HepG2 (cell line): ENCODE results near the gene TMEM135. TPM values are rescaled to one million over a fixed set of nuclear protein-coding genes. Genes with fewer than 3 reads are reported as not detected.

Source experiments
- ATAC-seq: fragments of 200-7000 bp; cut with Tn5 transposase; 3 replicates; pipeline ENCODE4 v1.9.1; 2020; ENCODE audit warnings: mild to moderate bottlenecking, moderate library complexity
- BruUV-seq: library from RNA; stranded (reverse); fragments of 400-500 nt; replicated peaks from 2 replicates; lab custom pipeline; 2021; lab: Mats Ljungman, UMichigan
- CTCF ChIA-PET: fragments of 300-600 bp; formaldehyde crosslinking; extraction: SDS; loops from one replicate; lab custom pipeline; 2021; ENCODE audit warnings: low total read pairs, inconsistent platforms, low intra/inter-chr PET ratio; lab: Yijun Ruan, JAX
- POLR2A ChIA-PET: fragments of 350-600 bp; sonication (Branson Sonifier 250); formaldehyde crosslinking; loops from one replicate; lab custom pipeline; 2020; ENCODE audit warnings: antibody characterized with exemption, inconsistent platforms; lab: Yijun Ruan, JAX
- DNase-seq: peaks from one replicate; pipeline ENCODE4 v3.0.0-alpha.2; 2015; ENCODE audit warnings: low spot score
- FAIRE-seq: peaks from 3 replicates; lab custom pipeline; 2011; peaks lifted over from hg19 to GRCh38; lab: Jason Lieb, UNC
- H2AFZ ChIP-seq: one replicate; pipeline ENCODE4 v1.6.1; 2011; ENCODE audit warnings: low read length, inconsistent platforms
- H3K27ac ChIP-seq: fragments of 300-600 bp; 3 replicates; pipeline ENCODE4 v1.8.0; 2011; ENCODE audit warnings: mixed run types, mild to moderate bottlenecking, mixed read lengths, low read length, inconsistent platforms; ENCODE audit not compliant: insufficient read depth; ENCODE audit errors: extremely low read length
- H3K27me3 ChIP-seq, 2 experiments: fragments of 200-600 bp in 1 of 2; 2 replicates in 1 of 2; 3 replicates in 1 of 2; pipeline versions ENCODE4 v1.6.0 to v1.8.0; 2011; ENCODE audit warnings: low read length in 2 of 2, mild to moderate bottlenecking in 2 of 2, moderate library complexity in 2 of 2, inconsistent platforms in 1 of 2; ENCODE audit not compliant: insufficient read depth in 2 of 2, control insufficient read depth in 1 of 2
- H3K36me3 ChIP-seq, 2 experiments: fragments of 200-600 bp in 1 of 2; replicated peaks in 1 of 2; 2 replicates in 1 of 2; 3 replicates in 1 of 2; pipeline versions ENCODE4 v1.5.1 to v1.8.0; 2011; ENCODE audit warnings: low read length in 2 of 2, inconsistent platforms in 1 of 2; ENCODE audit not compliant: insufficient read depth in 2 of 2, control insufficient read depth in 1 of 2
- H3K4me1 ChIP-seq: 2 replicates; pipeline ENCODE4 v1.5.1; 2012; ENCODE audit warnings: low read length, inconsistent platforms; ENCODE audit not compliant: insufficient read depth
- H3K4me2 ChIP-seq: 2 replicates; pipeline ENCODE4 v1.6.0; 2011; ENCODE audit warnings: low read depth, low read length, inconsistent platforms
- H3K4me3 ChIP-seq, 3 experiments: fragments of 200-600 bp in 1 of 3; sonication (generic), shearing (Covaris generic) in 1 of 3; replicated peaks in 1 of 3; 2 replicates each; pipeline ENCODE4 v1.5.1; 2011 to 2016; ENCODE audit warnings: low read length in 3 of 3, inconsistent platforms in 2 of 3, low read depth in 2 of 3, mild to moderate bottlenecking in 2 of 3, control low read depth in 1 of 3, mixed read lengths in 1 of 3; ENCODE audit not compliant: insufficient read depth in 1 of 3
- H3K79me2 ChIP-seq: one replicate; pipeline ENCODE4 v1.6.1; 2011; ENCODE audit warnings: low read length, inconsistent platforms; ENCODE audit not compliant: insufficient read depth
- H3K9ac ChIP-seq: 2 replicates; pipeline ENCODE4 v1.6.0; 2011; ENCODE audit warnings: mild to moderate bottlenecking, low read depth, low read length, inconsistent platforms; ENCODE audit not compliant: insufficient read depth
- H3K9me3 ChIP-seq: 2 replicates; pipeline ENCODE4 v1.5.1; 2012; ENCODE audit warnings: mild to moderate bottlenecking, low read length
- H4K20me1 ChIP-seq: 2 replicates; pipeline ENCODE4 v1.6.0; 2011; ENCODE audit warnings: inconsistent platforms, mild to moderate bottlenecking, low read length, moderate library complexity; ENCODE audit not compliant: insufficient read depth
- HMGA1 ChIP-seq: sonication (generic); formaldehyde crosslinking; conservative IDR thresholded peaks from 2 replicates; pipeline ENCODE4 v1.4.0; 2020; ENCODE audit warnings: missing genetic modification reagents
- NFATC3 ChIP-seq: sonication (generic); formaldehyde crosslinking; IDR thresholded peaks from 2 replicates; pipeline ENCODE4 v1.5.1; 2020; ENCODE audit warnings: mild to moderate bottlenecking, missing genetic modification reagents
- PITX1 ChIP-seq: sonication (generic); formaldehyde crosslinking; IDR thresholded peaks from 2 replicates; pipeline ENCODE4 v1.5.1; 2020; ENCODE audit warnings: mild to moderate bottlenecking, missing genetic modification reagents
- RBM39 ChIP-seq: fragments of 200-400 bp; formaldehyde crosslinking; IDR thresholded peaks from one replicate; pipeline ENCODE4 v1.6.1; 2018; ENCODE audit warnings: antibody characterized with exemption, mild to moderate bottlenecking, low read depth, low read length; ENCODE audit not compliant: poor library complexity, severe bottlenecking
- RXRA ChIP-seq: sonication (generic); formaldehyde crosslinking; IDR thresholded peaks from 2 replicates; pipeline ENCODE4 v1.5.1; 2020; ENCODE audit warnings: missing genetic modification reagents
- RXRB ChIP-seq: IDR thresholded peaks from 2 replicates; pipeline ENCODE4 v1.6.1; 2016; ENCODE audit warnings: borderline replicate concordance, missing genetic modification reagents, missing compliant biosample characterization
- SYNCRIP ChIP-seq: fragments of 200-400 bp; formaldehyde crosslinking; IDR thresholded peaks from 2 replicates; pipeline ENCODE4 v1.6.1; 2018; ENCODE audit warnings: mild to moderate bottlenecking, low read depth, low read length; ENCODE audit not compliant: insufficient read depth
- TBX3 ChIP-seq: fragments of 450-650 bp; IDR thresholded peaks from 2 replicates; pipeline ENCODE4 v1.6.1; 2017; ENCODE audit warnings: antibody characterized with exemption, mild to moderate bottlenecking, inconsistent platforms, borderline replicate concordance
- THYN1 ChIP-seq: sonication (generic); formaldehyde crosslinking; IDR thresholded peaks from 2 replicates; pipeline ENCODE4 v1.8.1; 2023; ENCODE audit warnings: low read depth, mild to moderate bottlenecking, moderate library complexity, missing genetic modification reagents, borderline replicate concordance
- ZFP82 ChIP-seq: sonication (generic); formaldehyde crosslinking; IDR thresholded peaks from 2 replicates; pipeline ENCODE4 v1.5.1; 2020; ENCODE audit warnings: mild to moderate bottlenecking, missing genetic modification reagents, borderline replicate concordance
- ZNF282 ChIP-seq: fragments of 450-650 bp; IDR thresholded peaks from 2 replicates; pipeline ENCODE4 v1.6.1; 2018; ENCODE audit not compliant: partially characterized antibody
- ZNF333 ChIP-seq: sonication (generic); formaldehyde crosslinking; IDR thresholded peaks from 2 replicates; pipeline ENCODE4 v1.4.0; 2020; ENCODE audit warnings: mild to moderate bottlenecking, missing genetic modification reagents, borderline replicate concordance
- ZNF530 ChIP-seq: sonication (generic); formaldehyde crosslinking; IDR thresholded peaks from 2 replicates; pipeline ENCODE4 v1.5.0; 2020; ENCODE audit warnings: low read depth, mild to moderate bottlenecking, missing genetic modification reagents
- WGBS: methylation state at CpG from one replicate; pipeline ENCODE4 v1.1.6; 2017; ENCODE audit warnings: low lambda C conversion rate; 5-methylcytosine and 5-hydroxymethylcytosine counted together
- in situ Hi-C: cut with HindIII; loops from 2 replicates; pipeline ENCODE4 v1.10.0; 2017; ENCODE audit warnings: low pct_unique_long_range_greater_than_20kb; ENCODE audit not compliant: extremely low pct_ligation_motif_present
- intact Hi-C: fragments of 100-400 bp; cut with micrococcal nuclease; formaldehyde crosslinking; loops from one replicate; pipeline ENCODE4 v1.10.0; 2022; ENCODE audit not compliant: unreplicated experiment
- polyA plus RNA-seq, 8 experiments: library from polyadenylated mRNA; depleted of rRNA in 3 of 8; stranded (reverse) in 7 of 8; unstranded in 1 of 8; fragments of >200 nt; fragmentation: Illumina TruSeq in 4 of 8; extraction: Trizol in 4 of 8; gene quantifications; 2 replicates each; pipeline versions ENCODE4 v1.2.1 to v1.2.3, GENCODE V29; 2011 to 2016; ENCODE audit warnings: low read depth in 4 of 8, missing spikeins in 1 of 8, mixed read lengths in 1 of 8; ENCODE audit not compliant: insufficient read depth in 1 of 8
- total RNA-seq, 5 experiments: library from RNA; depleted of rRNA; stranded (reverse); fragments of >200 nt; fragmentation: Illumina TruSeq; extraction: Trizol; gene quantifications; 2 replicates each; pipeline ENCODE4 v1.2.3, GENCODE V29; 2016; ENCODE audit warnings: low read depth in 1 of 5
- TF ChIP-seq, protein P1 (sequence below): conservative IDR thresholded peaks from 2 replicates; pipeline ENCODE4 v1.6.1; 2018; ENCODE audit warnings: missing genetic modification reagents
- TF ChIP-seq, protein P2 (sequence below): sonication (generic); formaldehyde crosslinking; IDR thresholded peaks from 2 replicates; pipeline ENCODE4 v1.8.1; 2023; ENCODE audit warnings: mild to moderate bottlenecking, missing genetic modification reagents
- TF ChIP-seq, protein P3 (sequence below): sonication (generic); formaldehyde crosslinking; IDR thresholded peaks from 2 replicates; pipeline ENCODE4 v1.4.0; 2020; ENCODE audit warnings: missing genetic modification reagents, borderline replicate concordance

Gene TMEM135
- total and polyA plus RNA-seq, 2 of the 13 experiments (the other 11 are each of a cell fraction or from before 2014, with no cell fraction given): 36.6 to 88.9 TPM

DNA sequence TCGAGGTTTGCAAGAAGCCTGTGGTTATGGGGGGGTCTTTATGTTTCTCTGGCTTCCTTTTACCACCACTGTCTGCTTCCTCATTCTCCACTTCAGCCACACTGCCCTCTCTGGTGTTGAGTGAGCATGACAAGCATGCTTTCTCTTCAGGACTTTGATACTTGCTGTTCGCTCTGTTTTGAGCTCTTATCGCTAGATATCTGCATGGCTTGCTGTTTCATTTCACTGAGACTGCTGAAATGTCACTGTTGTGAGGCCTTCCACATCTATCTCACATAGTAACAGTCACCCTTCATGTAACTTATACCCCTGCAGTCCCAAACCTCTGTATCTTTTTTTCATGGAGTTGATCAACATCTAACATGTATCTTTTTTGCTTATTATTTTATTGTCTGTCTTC, 59.8 kb downstream of the TMEM135 start (continued):
- TF ChIP-seq, protein P1, sequence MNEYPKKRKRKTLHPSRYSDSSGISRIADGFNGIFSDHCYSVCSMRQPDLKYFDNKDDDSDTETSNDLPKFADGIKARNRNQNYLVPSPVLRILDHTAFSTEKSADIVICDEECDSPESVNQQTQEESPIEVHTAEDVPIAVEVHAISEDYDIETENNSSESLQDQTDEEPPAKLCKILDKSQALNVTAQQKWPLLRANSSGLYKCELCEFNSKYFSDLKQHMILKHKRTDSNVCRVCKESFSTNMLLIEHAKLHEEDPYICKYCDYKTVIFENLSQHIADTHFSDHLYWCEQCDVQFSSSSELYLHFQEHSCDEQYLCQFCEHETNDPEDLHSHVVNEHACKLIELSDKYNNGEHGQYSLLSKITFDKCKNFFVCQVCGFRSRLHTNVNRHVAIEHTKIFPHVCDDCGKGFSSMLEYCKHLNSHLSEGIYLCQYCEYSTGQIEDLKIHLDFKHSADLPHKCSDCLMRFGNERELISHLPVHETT (CRISPR knock-in tag): no peak

DNA sequence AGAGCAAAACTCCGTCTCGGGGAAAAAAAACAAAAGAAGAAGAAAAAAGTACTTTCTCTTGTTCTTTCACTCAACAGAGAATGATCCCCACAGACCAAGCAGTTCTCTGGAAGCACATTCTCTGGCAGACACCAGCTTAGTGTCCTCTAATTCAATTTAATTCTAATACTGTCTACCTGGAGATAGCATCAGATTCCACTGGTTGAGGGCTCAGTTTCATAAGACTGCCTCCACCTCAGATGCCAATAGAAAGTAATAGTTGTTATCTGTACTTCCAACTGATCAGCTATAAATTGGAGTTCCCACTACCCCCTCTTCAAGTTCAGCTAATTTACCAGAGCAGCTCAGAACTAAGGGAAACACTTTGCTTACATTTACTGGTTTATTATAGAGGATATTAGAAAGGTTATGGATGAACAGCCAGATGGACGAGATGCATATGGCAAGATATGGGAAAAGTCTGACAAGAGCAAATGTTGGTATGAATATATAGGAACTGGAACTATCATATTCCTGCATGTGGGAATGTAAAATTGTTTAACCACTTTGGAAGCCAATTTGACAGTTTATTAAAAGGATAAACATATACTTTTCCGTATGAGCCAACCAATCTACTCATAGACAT, 64.3 kb downstream of the TMEM135 start:
- intact Hi-C loops: no loop called here
- TF ChIP-seq TBX3 (no peak), PITX1 (no peak), ZNF530 (no peak), HMGA1 (no peak), NFATC3 (no peak), RXRA (CRISPR knock-in tag) (no peak), ZNF333 (CRISPR knock-in tag) (no peak), THYN1 (CRISPR knock-in tag) (no peak), RXRB (CRISPR knock-in tag) (no peak), ZFP82 (CRISPR knock-in tag) (no peak), ZNF282 (no peak), SYNCRIP (no peak), RBM39 (no peak)
- TF ChIP-seq, protein P2, sequence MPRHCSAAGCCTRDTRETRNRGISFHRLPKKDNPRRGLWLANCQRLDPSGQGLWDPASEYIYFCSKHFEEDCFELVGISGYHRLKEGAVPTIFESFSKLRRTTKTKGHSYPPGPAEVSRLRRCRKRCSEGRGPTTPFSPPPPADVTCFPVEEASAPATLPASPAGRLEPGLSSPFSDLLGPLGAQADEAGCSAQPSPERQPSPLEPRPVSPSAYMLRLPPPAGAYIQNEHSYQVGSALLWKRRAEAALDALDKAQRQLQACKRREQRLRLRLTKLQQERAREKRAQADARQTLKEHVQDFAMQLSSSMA (CRISPR knock-in tag): no peak
- TF ChIP-seq, protein P3, sequence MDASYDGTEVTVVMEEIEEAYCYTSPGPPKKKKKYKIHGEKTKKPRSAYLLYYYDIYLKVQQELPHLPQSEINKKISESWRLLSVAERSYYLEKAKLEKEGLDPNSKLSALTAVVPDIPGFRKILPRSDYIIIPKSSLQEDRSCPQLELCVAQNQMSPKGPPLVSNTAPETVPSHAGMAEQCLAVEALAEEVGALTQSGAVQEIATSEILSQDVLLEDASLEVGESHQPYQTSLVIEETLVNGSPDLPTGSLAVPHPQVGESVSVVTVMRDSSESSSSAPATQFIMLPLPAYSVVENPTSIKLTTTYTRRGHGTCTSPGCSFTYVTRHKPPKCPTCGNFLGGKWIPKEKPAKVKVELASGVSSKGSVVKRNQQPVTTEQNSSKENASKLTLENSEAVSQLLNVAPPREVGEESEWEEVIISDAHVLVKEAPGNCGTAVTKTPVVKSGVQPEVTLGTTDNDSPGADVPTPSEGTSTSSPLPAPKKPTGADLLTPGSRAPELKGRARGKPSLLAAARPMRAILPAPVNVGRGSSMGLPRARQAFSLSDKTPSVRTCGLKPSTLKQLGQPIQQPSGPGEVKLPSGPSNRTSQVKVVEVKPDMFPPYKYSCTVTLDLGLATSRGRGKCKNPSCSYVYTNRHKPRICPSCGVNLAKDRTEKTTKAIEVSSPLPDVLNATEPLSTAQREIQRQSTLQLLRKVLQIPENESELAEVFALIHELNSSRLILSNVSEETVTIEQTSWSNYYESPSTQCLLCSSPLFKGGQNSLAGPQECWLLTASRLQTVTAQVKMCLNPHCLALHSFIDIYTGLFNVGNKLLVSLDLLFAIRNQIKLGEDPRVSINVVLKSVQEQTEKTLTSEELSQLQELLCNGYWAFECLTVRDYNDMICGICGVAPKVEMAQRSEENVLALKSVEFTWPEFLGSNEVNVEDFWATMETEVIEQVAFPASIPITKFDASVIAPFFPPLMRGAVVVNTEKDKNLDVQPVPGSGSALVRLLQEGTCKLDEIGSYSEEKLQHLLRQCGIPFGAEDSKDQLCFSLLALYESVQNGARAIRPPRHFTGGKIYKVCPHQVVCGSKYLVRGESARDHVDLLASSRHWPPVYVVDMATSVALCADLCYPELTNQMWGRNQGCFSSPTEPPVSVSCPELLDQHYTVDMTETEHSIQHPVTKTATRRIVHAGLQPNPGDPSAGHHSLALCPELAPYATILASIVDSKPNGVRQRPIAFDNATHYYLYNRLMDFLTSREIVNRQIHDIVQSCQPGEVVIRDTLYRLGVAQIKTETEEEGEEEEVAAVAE: no peak
- TF ChIP-seq, all 625 proteins: peak for 0
- POLR2A ChIA-PET: no interaction called here
- H3K27ac ChIP-seq: no peak overlapping the region
- no TSS peak for BruUV-seq
- H3K9ac ChIP-seq: no peak overlapping the region
- CTCF ChIA-PET: no interaction called here
- H3K4me2 ChIP-seq: no peak overlapping the region
- H3K79me2 ChIP-seq: peaks cover 52% of the 10 kb centered on the region
- H3K4me3 ChIP-seq: no peak overlapping the region
- DNase-seq: no peak
- 97% methylated on average over 4 of the region's 4 CpGs for WGBS
- no peaks in the 10 kb centered on the region for H3K9me3 ChIP-seq
- H3K27me3 ChIP-seq: no peaks in the 10 kb centered on the region; a peak in 1 of 5 replicates
- 0 out of 2 replicates have a peak, but pooled peaks cover 3% of the 10 kb centered on the region for H4K20me1 ChIP-seq
- FAIRE-seq: no peak
- peaks cover 5 to 22% of the 10 kb centered on the region in 2 experiments; a peak in 4 of 5 replicates for H3K36me3 ChIP-seq
- H3K4me1 ChIP-seq: peaks cover 12% of the 10 kb centered on the region
- H2AFZ ChIP-seq: no peak overlapping the region
- ATAC-seq: no peak
- in situ Hi-C loops: no loop called here
